IPS-20b (cell line): ENCODE measurements around the gene APP.

Source experiments
- H3K27ac ChIP-seq: one replicate; pipeline ENCODE4 v1.5.1; 2013; ENCODE audit warnings: low read length
- H3K27me3 ChIP-seq: 2 replicates; pipeline ENCODE4 v1.6.1; 2013; ENCODE audit warnings: mild to moderate bottlenecking, low read length, inconsistent platforms; ENCODE audit not compliant: insufficient read depth
- H3K36me3 ChIP-seq: 2 replicates; pipeline ENCODE4 v1.6.1; 2013; ENCODE audit warnings: low read depth, mild to moderate bottlenecking, inconsistent platforms, low read length, moderate library complexity; ENCODE audit not compliant: insufficient read depth
- H3K4me1 ChIP-seq: 2 replicates; pipeline ENCODE4 v1.6.1; 2013; ENCODE audit warnings: mild to moderate bottlenecking, control low read depth, inconsistent platforms, low read length, moderate library complexity; ENCODE audit not compliant: insufficient read depth
- H3K4me3 ChIP-seq: 2 replicates; pipeline ENCODE4 v1.5.1; 2013; ENCODE audit warnings: mild to moderate bottlenecking, low read length, inconsistent platforms
- H3K9ac ChIP-seq: 2 replicates; pipeline ENCODE4 v1.6.1; 2013; ENCODE audit warnings: low read depth, mild to moderate bottlenecking, inconsistent platforms, low read length, moderate library complexity
- H3K9me3 ChIP-seq: 2 replicates; pipeline ENCODE4 v1.6.1; 2013; ENCODE audit warnings: mild to moderate bottlenecking, low read depth, low read length, inconsistent platforms; ENCODE audit not compliant: insufficient read depth

APP gene

GRCh38 chr21:25986928-25987327 lies 183.6 kb downstream of the APP start:
- Histone ChIP-seq H3K27me3 (no peaks in the 10 kb centered on the region), H3K4me1 (peaks cover 29% of the 10 kb centered on the region), H3K36me3 (peaks cover 49% of the 10 kb centered on the region), H3K9me3 (no peaks in the 10 kb centered on the region), H3K27ac (no peak overlapping the region), H3K9ac (no peak overlapping the region), H3K4me3 (no peak overlapping the region)

GRCh38 chr21:25985990-25986389 lies 184.6 kb downstream of the APP start:
- Histone ChIP-seq H3K4me3 (no peak overlapping the region), H3K4me1 (peaks cover 29% of the 10 kb centered on the region), H3K27me3 (no peaks in the 10 kb centered on the region), H3K9me3 (no peaks in the 10 kb centered on the region), H3K9ac (no peak overlapping the region), H3K27ac (no peak overlapping the region), H3K36me3 (peaks cover 58% of the 10 kb centered on the region)

GRCh38 chr21:25984538-25984937 lies 186.0 kb downstream of the APP start:
- Histone ChIP-seq H3K27ac (no peak overlapping the region), H3K36me3 (peaks cover 72% of the 10 kb centered on the region), H3K9ac (no peak overlapping the region), H3K27me3 (no peaks in the 10 kb centered on the region), H3K9me3 (no peaks in the 10 kb centered on the region), H3K4me1 (peaks cover 29% of the 10 kb centered on the region), H3K4me3 (no peak overlapping the region)

GRCh38 chr21:25983745-25984144 lies 186.8 kb downstream of the APP start:
- no peaks in the 10 kb centered on the region for H3K9me3 ChIP-seq
- peaks cover 29% of the 10 kb centered on the region for H3K4me1 ChIP-seq
- no peak overlapping the region for H3K27ac ChIP-seq
- H3K36me3 ChIP-seq: peaks cover 73% of the 10 kb centered on the region
- no peak overlapping the region for H3K9ac ChIP-seq
- no peak overlapping the region for H3K4me3 ChIP-seq
- H3K27me3 ChIP-seq: no peaks in the 10 kb centered on the region

DNA sequence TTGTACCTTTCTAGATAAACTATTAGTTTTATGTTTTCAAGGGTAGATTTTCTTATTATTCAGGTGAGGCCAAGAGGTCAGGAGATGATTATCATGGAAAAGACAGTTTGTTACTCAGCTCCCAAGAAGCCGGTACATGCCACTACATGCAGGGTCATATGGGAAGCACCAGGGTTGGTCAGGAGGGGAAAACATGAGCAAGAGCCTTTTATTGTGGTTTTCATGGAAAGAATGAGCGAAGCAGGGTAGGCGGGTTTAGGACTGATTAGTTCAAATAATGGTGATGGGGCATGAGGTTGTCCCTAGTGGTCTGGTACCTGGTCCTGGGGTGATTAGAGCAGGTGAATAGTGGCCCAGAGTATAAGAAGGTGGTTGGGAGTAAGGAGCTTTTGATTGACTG lies 189.9 kb downstream of the APP start:
- Histone ChIP-seq H3K4me1 (peaks cover 19% of the 10 kb centered on the region), H3K36me3 (peaks cover 83% of the 10 kb centered on the region), H3K27ac (no peak overlapping the region), H3K4me3 (no peak overlapping the region), H3K27me3 (no peaks in the 10 kb centered on the region), H3K9ac (no peak overlapping the region; the same call in 1 of the 2 replicates), H3K9me3 (no peaks in the 10 kb centered on the region)

DNA sequence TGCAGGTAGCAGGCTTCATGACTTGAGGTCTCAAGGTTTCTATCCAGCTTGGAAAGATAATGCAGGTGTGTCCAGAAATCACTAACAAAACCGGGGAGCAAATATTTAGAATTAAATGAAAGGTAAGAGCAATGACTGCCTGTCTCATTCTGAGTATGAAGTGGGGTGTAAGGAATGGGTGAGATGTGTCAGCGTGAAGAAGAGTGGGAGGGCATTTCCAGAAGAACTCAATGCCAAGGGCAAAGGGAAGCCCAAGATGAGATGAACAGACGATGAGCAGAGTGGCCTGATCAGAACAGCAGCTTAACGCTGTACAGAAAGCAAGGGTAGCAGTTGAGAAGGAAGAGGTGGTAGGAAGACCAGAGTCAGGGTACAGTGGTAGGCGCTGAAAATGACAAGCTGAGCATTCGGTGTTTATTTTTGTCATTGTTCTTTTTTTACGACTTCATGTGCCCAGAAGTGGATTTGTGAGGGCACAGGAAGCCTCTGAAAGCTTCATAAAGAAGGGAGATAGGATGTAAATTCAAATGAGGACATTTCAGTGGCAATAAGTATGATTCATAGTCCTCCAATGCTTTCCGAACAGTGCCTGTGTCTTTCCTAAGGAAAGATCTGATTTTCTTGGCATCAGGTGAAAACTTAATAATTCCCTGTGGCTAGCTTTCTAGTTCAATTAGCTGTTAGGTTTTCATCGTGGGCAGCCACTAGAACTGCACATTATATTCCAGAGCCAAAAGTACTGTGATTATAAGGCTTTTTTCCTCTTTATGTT lies 190.5 kb downstream of the APP start:
- peaks cover 12% of the 10 kb centered on the region; the same call in 1 of the 2 replicates for H3K4me1 ChIP-seq
- no peaks in the 10 kb centered on the region for H3K27me3 ChIP-seq
- peaks cover 83% of the 10 kb centered on the region for H3K36me3 ChIP-seq
- no peak overlapping the region for H3K27ac ChIP-seq
- no peaks in the 10 kb centered on the region for H3K9me3 ChIP-seq
- H3K9ac ChIP-seq: no peak overlapping the region
- H3K4me3 ChIP-seq: no peak overlapping the region

DNA sequence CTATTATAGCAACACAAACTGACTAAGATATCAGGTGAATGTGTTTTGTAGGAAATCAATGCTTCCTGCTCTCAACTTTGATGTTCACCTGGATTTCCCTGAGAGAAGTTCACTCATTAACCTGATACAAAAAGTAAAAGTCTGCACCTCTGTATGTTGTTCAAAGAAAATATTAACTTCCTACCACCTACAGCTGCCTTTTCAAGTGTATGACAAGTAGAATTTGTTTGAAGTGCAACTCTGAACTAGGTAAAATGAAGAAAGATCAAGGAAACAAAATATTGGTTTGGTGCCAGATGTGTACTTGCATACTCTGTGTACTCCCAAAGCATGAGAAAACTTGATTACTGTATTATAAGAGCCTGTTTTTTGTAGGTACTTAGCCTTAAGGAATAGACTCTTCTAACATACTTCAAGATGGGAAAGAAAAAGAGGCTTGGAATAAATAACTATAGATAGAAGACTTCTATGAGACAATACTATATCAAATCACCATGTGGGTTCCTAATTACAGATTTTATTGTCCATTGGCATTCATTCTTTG lies 193.4 kb downstream of the APP start:
- H3K9ac ChIP-seq: no peak overlapping the region
- no peak overlapping the region for H3K4me3 ChIP-seq
- peaks cover 96% of the 10 kb centered on the region for H3K36me3 ChIP-seq
- H3K9me3 ChIP-seq: no peaks in the 10 kb centered on the region
- no peaks in the 10 kb centered on the region for H3K27me3 ChIP-seq
- no peak overlapping the region for H3K27ac ChIP-seq
- H3K4me1 ChIP-seq: no peaks in the 10 kb centered on the region

DNA sequence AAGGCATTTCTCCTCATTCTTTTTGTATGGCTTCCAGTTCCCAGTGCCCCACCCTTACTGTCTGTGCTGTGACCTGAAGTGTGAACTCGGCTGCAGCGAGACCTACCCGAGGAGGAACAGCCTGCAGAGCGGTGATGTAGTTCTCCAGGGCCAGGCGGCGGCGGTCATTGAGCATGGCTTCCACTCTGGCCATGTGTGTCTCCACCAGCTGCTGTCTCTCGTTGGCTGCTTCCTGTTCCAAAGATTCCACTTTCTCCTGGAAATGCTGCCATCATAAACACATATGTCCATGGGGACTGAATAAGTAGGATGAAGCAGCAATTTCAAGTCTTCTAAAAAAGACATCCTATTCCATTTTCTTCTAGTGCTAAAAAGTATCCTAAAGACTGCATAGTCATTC lies 195.6 kb downstream of the APP start:
- Histone ChIP-seq H3K4me3 (no peak overlapping the region), H3K27ac (no peak overlapping the region), H3K4me1 (no peaks in the 10 kb centered on the region), H3K9me3 (no peaks in the 10 kb centered on the region), H3K36me3 (peaks cover 96% of the 10 kb centered on the region), H3K9ac (no peak overlapping the region), H3K27me3 (no peaks in the 10 kb centered on the region)

- no peak overlapping the region for H3K4me3 ChIP-seq
- no peak overlapping the region for H3K9ac ChIP-seq
- H3K9me3 ChIP-seq: no peaks in the 10 kb centered on the region
- H3K4me1 ChIP-seq: no peaks in the 10 kb centered on the region
- peaks cover 81% of the 10 kb centered on the region for H3K36me3 ChIP-seq
- no peaks in the 10 kb centered on the region for H3K27me3 ChIP-seq
- no peak overlapping the region for H3K27ac ChIP-seq
These were observed 200.2 kb downstream of the APP start for GRCh38 chr21:25970254-25970930.

DNA sequence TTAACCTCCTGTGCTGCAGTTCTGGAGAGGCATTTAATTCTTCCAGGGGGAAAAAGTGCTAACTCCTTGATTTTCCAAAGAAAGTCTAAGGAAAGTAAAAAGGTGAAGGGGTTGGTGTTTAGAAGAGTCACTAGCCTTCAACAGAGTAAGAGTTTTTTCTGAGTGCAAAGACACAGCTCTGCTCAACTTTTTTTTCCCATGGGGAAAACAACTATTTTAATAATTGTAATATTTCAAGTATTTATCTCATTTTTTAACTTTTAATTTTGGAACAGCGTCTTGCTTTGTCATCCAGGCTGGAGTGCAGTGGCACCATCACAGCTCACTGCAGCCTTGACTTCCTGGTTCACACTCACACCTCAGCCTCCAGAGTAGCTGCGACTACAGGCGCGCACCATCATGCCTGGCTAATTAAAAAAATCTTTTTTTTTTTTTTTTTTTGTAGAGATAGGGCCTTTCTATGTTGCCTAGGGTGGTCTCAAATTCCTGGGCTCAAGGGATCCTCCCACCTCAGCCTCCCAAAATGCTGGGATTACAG lies 202.6 kb downstream of the APP start:
- Histone ChIP-seq H3K27ac (no peak overlapping the region), H3K27me3 (no peaks in the 10 kb centered on the region), H3K9me3 (no peaks in the 10 kb centered on the region), H3K4me1 (0 out of 2 replicates have a peak, but pooled peaks cover 2% of the 10 kb centered on the region), H3K36me3 (peaks cover 69% of the 10 kb centered on the region), H3K9ac (no peak overlapping the region), H3K4me3 (no peak overlapping the region)

- H3K27me3 ChIP-seq: no peaks in the 10 kb centered on the region
- H3K4me1 ChIP-seq: 0 out of 2 replicates have a peak, but pooled peaks cover 2% of the 10 kb centered on the region
- no peaks in the 10 kb centered on the region for H3K9me3 ChIP-seq
- H3K9ac ChIP-seq: no peak overlapping the region
- no peak overlapping the region for H3K27ac ChIP-seq
- H3K36me3 ChIP-seq: peaks cover 62% of the 10 kb centered on the region
- H3K4me3 ChIP-seq: no peak overlapping the region
These were observed 203.2 kb downstream of the APP start for GRCh38 chr21:25967181-25967900.
